WTC11 (cell line): ENCODE measurements around the gene OR51D1. TPM values are rescaled to one million over a fixed set of nuclear protein-coding genes. Genes with fewer than 3 reads are reported as not detected.

Experiments used
- ATAC-seq: fragments of 200-7000 bp; cut with Tn5 transposase; 2 replicates; pipeline ENCODE4 v1.10.0; 2021; ENCODE audit warnings: mild to moderate bottlenecking, moderate library complexity
- CTCF ChIA-PET: fragments of 300-600 bp; sonication (Branson Sonifier 250); formaldehyde crosslinking; loops from one replicate; lab custom pipeline; 2021; ENCODE audit warnings: antibody characterized with exemption; lab: Charles Lee
- POLR2A ChIA-PET: fragments of 350-600 bp; sonication (Branson Sonifier 250); formaldehyde crosslinking; loops from one replicate; lab custom pipeline; 2021; ENCODE audit warnings: antibody characterized with exemption; lab: Charles Lee
- DNase-seq: peaks from one replicate; pipeline ENCODE4 v3.0.0; 2021; ENCODE audit warnings: low spot score
- H3K27ac Mint-ChIP-seq: 2 replicates; pipeline ENCODE4 v1.8.0; 2021; ENCODE audit warnings: mixed read lengths
- H3K27me3 Mint-ChIP-seq: 2 replicates; pipeline ENCODE4 v1.8.0; 2021; ENCODE audit warnings: low read depth, mild to moderate bottlenecking, moderate library complexity, mixed read lengths
- H3K36me3 Mint-ChIP-seq: 2 replicates; pipeline ENCODE4 v1.8.0; 2021; ENCODE audit warnings: mixed read lengths
- H3K4me1 Mint-ChIP-seq: 2 replicates; pipeline ENCODE4 v1.8.0; 2022; ENCODE audit warnings: mixed read lengths
- H3K4me3 Mint-ChIP-seq: 2 replicates; pipeline ENCODE4 v1.8.0; 2021; ENCODE audit warnings: mild to moderate bottlenecking, moderate library complexity, mixed read lengths
- H3K9me3 Mint-ChIP-seq: 2 replicates; pipeline ENCODE4 v1.8.0; 2021; ENCODE audit warnings: mixed read lengths
- AFF4 ChIP-seq: sonication (generic); formaldehyde crosslinking; IDR thresholded peaks from 2 replicates; pipeline ENCODE4 v1.8.1; 2023; ENCODE audit warnings: mild to moderate bottlenecking, missing genetic modification reagents, borderline replicate concordance
- CREB1 ChIP-seq: sonication (generic); formaldehyde crosslinking; IDR thresholded peaks from 2 replicates; pipeline ENCODE4 v1.8.0; 2023; ENCODE audit warnings: mild to moderate bottlenecking, missing genetic modification reagents
- FOXP1 ChIP-seq: sonication (generic); formaldehyde crosslinking; IDR thresholded peaks from 2 replicates; pipeline ENCODE4 v1.8.0; 2022; ENCODE audit warnings: missing genetic modification reagents, mild to moderate bottlenecking, moderate library complexity, borderline replicate concordance
- GTF2I ChIP-seq: fragments of 250-450 bp; sonication (Bioruptor Pico); conservative IDR thresholded peaks from 2 replicates; pipeline ENCODE4 v1.4.0; 2021; ENCODE audit warnings: mild to moderate bottlenecking
- HMGA2 ChIP-seq: fragments of 250-450 bp; sonication (Bioruptor Pico); IDR thresholded peaks from 2 replicates; pipeline ENCODE4 v1.4.0; 2021; ENCODE audit warnings: mild to moderate bottlenecking, moderate library complexity
- IRF2 ChIP-seq: sonication (generic); formaldehyde crosslinking; IDR thresholded peaks from 2 replicates; pipeline ENCODE4 v1.8.0; 2022; ENCODE audit warnings: low read depth, missing genetic modification reagents, borderline replicate concordance
- MLX ChIP-seq: sonication (generic); formaldehyde crosslinking; IDR thresholded peaks from 2 replicates; pipeline ENCODE4 v1.8.1; 2023; ENCODE audit warnings: mild to moderate bottlenecking, missing genetic modification reagents, moderate library complexity
- NFATC4 ChIP-seq: fragments of 250-450 bp; sonication (Bioruptor Pico); IDR thresholded peaks from 2 replicates; pipeline ENCODE4 v1.9.0; 2021; ENCODE audit warnings: mild to moderate bottlenecking
- RELA ChIP-seq: sonication (generic); formaldehyde crosslinking; IDR thresholded peaks from 2 replicates; pipeline ENCODE4 v1.8.1; 2022; ENCODE audit warnings: missing genetic modification reagents, mild to moderate bottlenecking, borderline replicate concordance
- SOX15 ChIP-seq: fragments of 250-450 bp; sonication (Bioruptor Pico); IDR thresholded peaks from 2 replicates; pipeline ENCODE4 v1.9.0; 2021; ENCODE audit warnings: mild to moderate bottlenecking
- TCF7 ChIP-seq: sonication (generic); formaldehyde crosslinking; IDR thresholded peaks from 2 replicates; pipeline ENCODE4 v1.8.0; 2022; ENCODE audit warnings: mild to moderate bottlenecking, low read depth, missing genetic modification reagents, moderate library complexity
- ZBTB21 ChIP-seq: sonication (generic); formaldehyde crosslinking; IDR thresholded peaks from 2 replicates; pipeline ENCODE4 v1.8.1; 2023; ENCODE audit warnings: mild to moderate bottlenecking, missing genetic modification reagents, borderline replicate concordance
- ZBTB43 ChIP-seq: sonication (generic); formaldehyde crosslinking; IDR thresholded peaks from 2 replicates; pipeline ENCODE4 v1.8.1; 2023; ENCODE audit warnings: mild to moderate bottlenecking, missing genetic modification reagents
- ZNF281 ChIP-seq: sonication (generic); formaldehyde crosslinking; IDR thresholded peaks from 2 replicates; pipeline ENCODE4 v1.8.0; 2023; ENCODE audit warnings: mild to moderate bottlenecking, missing genetic modification reagents
- ZNF423 ChIP-seq: fragments of 250-450 bp; sonication (Bioruptor Pico); IDR thresholded peaks from 2 replicates; pipeline ENCODE4 v2.1.2; 2022; ENCODE audit warnings: mild to moderate bottlenecking, moderate library complexity
- ZNF532 ChIP-seq: fragments of 250-450 bp; sonication (Bioruptor Pico); IDR thresholded peaks from 2 replicates; pipeline ENCODE4 v1.9.0; 2021; ENCODE audit warnings: mild to moderate bottlenecking, borderline replicate concordance
- ZNF671 ChIP-seq: fragments of 250-450 bp; sonication (Bioruptor Pico); IDR thresholded peaks from 2 replicates; pipeline ENCODE4 v1.8.0; 2021; ENCODE audit warnings: mild to moderate bottlenecking
- total RNA-seq: library from RNA; stranded (reverse); gene quantifications from 3 replicates; pipeline ENCODE4 v1.2.3, GENCODE V29; 2021
- TF ChIP-seq, protein P1 (sequence below): sonication (generic); formaldehyde crosslinking; IDR thresholded peaks from 2 replicates; pipeline ENCODE4 v1.8.1; 2023; ENCODE audit warnings: mild to moderate bottlenecking, missing genetic modification reagents
- TF ChIP-seq, protein P2 (sequence below): sonication (generic); formaldehyde crosslinking; IDR thresholded peaks from 2 replicates; pipeline ENCODE4 v1.8.0; 2022; ENCODE audit warnings: mild to moderate bottlenecking, missing genetic modification reagents
- TF ChIP-seq, protein P3 (sequence below): sonication (generic); formaldehyde crosslinking; IDR thresholded peaks from 2 replicates; pipeline ENCODE4 v1.8.1; 2022; ENCODE audit warnings: low read depth, mild to moderate bottlenecking, moderate library complexity, missing genetic modification reagents, borderline replicate concordance

OR51D1 gene
- total RNA-seq, 1 experiment from 2014 or later = not detected

GRCh38 chr11:4664183-4664582 lies 26.9 kb downstream of the OR51D1 start (continued):
- TF ChIP-seq, protein P1, sequence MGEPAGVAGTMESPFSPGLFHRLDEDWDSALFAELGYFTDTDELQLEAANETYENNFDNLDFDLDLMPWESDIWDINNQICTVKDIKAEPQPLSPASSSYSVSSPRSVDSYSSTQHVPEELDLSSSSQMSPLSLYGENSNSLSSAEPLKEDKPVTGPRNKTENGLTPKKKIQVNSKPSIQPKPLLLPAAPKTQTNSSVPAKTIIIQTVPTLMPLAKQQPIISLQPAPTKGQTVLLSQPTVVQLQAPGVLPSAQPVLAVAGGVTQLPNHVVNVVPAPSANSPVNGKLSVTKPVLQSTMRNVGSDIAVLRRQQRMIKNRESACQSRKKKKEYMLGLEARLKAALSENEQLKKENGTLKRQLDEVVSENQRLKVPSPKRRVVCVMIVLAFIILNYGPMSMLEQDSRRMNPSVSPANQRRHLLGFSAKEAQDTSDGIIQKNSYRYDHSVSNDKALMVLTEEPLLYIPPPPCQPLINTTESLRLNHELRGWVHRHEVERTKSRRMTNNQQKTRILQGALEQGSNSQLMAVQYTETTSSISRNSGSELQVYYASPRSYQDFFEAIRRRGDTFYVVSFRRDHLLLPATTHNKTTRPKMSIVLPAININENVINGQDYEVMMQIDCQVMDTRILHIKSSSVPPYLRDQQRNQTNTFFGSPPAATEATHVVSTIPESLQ (CRISPR knock-in tag) = no peak
- no peak for TF ChIP-seq ZNF671
- no peak for TF ChIP-seq IRF2 (CRISPR knock-in tag)
- TF ChIP-seq AFF4 (CRISPR knock-in tag) = no peak
- TF ChIP-seq GTF2I (CRISPR knock-in tag) = no peak
- no peak for TF ChIP-seq HMGA2 (CRISPR knock-in tag)
- TF ChIP-seq, protein P2, sequence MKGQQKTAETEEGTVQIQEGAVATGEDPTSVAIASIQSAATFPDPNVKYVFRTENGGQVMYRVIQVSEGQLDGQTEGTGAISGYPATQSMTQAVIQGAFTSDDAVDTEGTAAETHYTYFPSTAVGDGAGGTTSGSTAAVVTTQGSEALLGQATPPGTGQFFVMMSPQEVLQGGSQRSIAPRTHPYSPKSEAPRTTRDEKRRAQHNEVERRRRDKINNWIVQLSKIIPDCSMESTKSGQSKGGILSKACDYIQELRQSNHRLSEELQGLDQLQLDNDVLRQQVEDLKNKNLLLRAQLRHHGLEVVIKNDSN (CRISPR knock-in tag) = no peak
- no peak for TF ChIP-seq ZBTB21 (CRISPR knock-in tag)

- DNase-seq (no peak), ATAC-seq (no peak)
- ChIA-PET POLR2A (no interaction called here), CTCF (no interaction called here)
- Mint-ChIP-seq H3K4me3 (no peak overlapping the region), H3K27me3 (no peaks in the 10 kb centered on the region), H3K9me3 (no peaks in the 10 kb centered on the region), H3K36me3 (no peaks in the 10 kb centered on the region), H3K4me1 (peaks cover 12% of the 10 kb centered on the region), H3K27ac (no peak overlapping the region)
- no peak for TF ChIP-seq RELA (CRISPR knock-in tag)
- no peak for TF ChIP-seq CREB1 (CRISPR knock-in tag)
- TF ChIP-seq, protein P3, sequence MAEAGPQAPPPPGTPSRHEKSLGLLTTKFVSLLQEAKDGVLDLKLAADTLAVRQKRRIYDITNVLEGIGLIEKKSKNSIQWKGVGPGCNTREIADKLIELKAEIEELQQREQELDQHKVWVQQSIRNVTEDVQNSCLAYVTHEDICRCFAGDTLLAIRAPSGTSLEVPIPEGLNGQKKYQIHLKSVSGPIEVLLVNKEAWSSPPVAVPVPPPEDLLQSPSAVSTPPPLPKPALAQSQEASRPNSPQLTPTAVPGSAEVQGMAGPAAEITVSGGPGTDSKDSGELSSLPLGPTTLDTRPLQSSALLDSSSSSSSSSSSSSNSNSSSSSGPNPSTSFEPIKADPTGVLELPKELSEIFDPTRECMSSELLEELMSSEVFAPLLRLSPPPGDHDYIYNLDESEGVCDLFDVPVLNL (CRISPR knock-in tag) = no peak
- TF ChIP-seq FOXP1 = no peak
- TF ChIP-seq TCF7 (CRISPR knock-in tag) = no peak
- no peak for TF ChIP-seq SOX15
- no peak for TF ChIP-seq ZNF281 (CRISPR knock-in tag)
- TF ChIP-seq ZNF532 (CRISPR knock-in tag) = no peak
- TF ChIP-seq ZBTB43 (CRISPR knock-in tag) = no peak
- no peak for TF ChIP-seq MLX (CRISPR knock-in tag)
- TF ChIP-seq NFATC4 = no peak
- no peak for TF ChIP-seq ZNF423 (CRISPR knock-in tag)
These were observed 27.5 kb downstream of the OR51D1 start for GRCh38 chr11:4664786-4665185.
